ENCODE data around the gene USP25.

USP25 gene

DNA sequence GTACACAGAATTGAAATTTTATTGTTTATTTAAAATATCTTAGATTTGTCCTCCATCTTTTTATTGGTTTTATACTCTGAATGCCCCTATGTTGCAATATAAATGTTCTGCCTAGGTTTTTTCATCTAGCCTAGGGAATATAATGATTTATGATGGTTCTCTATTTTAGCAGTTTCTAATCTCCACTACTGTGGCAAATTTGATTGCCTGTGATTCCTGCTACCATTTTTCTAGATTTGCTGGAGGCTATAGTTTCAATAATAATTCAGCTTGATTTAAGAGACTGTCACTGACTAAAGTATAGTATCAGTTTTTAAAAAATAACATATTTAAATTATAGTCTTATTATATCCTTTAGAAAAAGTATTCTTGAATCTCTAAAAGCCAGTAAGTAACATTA, 90.5 kb downstream of the USP25 start:
- no peak for DNase-seq

DNA sequence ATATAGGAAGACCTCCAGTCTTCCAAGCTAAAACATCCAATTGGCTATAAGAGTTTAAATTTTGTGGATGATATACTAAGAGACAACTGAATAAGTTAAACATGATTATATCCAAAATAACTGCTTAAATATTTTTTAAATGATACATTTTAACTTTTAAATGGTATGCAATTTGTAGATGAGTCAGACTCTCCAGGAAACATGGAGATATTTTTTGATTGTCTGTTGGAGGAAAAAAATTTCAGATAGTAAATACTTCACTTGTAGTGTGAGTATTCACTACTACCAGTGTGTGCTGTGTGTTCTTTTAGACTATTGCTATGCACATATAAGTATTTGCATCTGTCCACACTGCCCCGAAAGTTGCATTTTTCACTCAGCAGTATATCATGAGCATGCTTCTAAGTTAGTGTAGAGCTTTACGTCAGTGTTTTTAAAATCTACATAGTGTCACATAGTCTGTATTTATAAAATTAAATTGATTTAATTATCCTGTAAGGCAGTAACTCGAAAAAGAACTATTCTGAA, 91.1 kb downstream of the USP25 start:
- no peak for DNase-seq

GRCh38 chr21:15823486-15824150, 93.8 kb downstream of the USP25 start:
- no peak for DNase-seq

GRCh38 chr21:15825700-15826099, 95.9 kb downstream of the USP25 start:
- no peak for DNase-seq

DNA sequence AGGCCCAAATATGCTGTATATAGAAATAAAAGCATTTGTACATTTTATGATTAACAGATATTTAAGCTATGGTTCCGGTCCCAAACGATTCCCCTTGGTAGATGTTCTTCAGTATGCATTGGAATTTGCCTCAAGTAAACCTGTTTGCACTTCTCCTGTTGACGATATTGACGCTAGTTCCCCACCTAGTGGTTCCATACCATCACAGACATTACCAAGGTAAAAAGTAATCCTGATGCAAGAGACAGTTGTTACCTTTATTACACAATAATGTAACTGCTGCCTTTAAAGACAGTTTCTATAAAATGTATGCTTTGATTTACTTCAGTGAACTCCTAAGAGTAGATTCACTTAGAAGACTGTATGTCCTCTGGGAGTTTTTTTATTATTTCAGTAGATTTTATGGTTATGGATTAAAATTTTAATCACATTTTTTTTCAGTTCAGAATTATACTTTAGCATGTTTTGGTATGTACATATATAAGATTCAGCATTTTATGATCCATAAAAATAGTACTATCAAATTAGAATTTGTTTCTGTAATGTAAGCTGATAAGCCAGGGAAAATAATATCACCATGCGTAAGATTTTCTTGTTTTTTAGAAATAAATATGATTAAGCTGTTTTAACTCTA, 96.5 kb downstream of the USP25 start:
- no peak for DNase-seq

- DNase-seq, result no peak
Measured at GRCh38 chr21:15826908-15827601, 97.3 kb downstream of the USP25 start.

GRCh38 chr21:15831497-15831896, 101.7 kb downstream of the USP25 start:
- no peak for DNase-seq

DNA sequence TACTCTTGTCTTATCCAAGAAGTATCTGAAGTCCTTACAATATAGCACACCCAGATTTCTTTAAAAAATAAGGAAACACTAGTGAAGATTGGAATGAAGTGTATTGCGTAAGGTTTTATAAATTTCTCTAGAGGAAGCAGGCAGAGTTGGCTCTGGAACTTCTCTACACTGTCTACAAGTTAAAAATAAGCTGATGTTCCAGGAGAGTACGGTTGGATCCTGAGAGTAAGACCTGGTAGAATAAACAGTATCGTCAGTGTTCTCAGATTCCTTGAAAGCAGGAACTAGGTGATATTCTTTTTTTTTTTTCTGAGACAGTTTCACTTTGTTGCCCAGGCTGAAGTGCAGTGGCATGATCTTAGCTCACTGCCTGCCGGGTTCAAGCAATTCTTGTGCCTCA, 107.9 kb downstream of the USP25 start:
- DNase-seq, result no peak

DNA sequence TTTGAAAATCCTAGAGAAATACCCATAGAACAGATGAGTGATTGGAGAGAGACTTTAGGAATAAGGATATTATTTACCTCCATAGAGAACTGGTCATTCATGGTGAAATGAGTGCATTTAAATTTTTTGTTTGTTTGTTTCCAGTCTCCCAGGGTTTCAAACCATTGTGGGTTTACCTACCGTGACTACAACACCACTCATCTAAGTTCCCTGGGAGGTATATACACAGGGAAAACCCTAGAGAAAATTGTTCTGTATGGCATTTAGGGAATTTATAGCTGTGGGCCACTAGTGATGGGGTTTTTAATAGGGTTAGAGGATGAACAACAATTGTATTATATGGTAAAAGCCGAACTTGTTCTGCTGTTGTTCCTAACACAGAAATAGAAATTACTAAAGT, 109.2 kb downstream of the USP25 start:
- no peak for DNase-seq

DNA sequence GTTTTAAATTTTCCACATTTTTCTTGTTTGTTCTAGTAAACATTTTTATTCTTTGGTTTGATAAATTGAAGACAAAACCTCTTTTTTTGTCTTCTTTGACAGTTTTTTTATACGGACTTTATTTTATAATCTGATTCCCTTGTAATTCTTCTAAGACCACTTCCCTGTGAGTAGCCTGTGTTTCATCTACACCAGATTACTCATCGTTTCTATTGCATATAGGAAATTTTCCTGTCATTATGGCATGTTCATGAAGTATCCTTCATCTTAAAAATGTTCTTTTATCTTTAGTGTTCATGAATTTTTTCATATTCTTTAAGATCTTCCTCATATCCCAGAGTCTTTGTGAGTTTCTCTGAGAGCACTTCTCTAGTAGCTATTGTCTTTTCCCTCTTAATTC, 109.8 kb downstream of the USP25 start:
- no peak for DNase-seq

- no peak for DNase-seq
Measured at GRCh38 chr21:15840406-15840805, 110.6 kb downstream of the USP25 start.

DNA sequence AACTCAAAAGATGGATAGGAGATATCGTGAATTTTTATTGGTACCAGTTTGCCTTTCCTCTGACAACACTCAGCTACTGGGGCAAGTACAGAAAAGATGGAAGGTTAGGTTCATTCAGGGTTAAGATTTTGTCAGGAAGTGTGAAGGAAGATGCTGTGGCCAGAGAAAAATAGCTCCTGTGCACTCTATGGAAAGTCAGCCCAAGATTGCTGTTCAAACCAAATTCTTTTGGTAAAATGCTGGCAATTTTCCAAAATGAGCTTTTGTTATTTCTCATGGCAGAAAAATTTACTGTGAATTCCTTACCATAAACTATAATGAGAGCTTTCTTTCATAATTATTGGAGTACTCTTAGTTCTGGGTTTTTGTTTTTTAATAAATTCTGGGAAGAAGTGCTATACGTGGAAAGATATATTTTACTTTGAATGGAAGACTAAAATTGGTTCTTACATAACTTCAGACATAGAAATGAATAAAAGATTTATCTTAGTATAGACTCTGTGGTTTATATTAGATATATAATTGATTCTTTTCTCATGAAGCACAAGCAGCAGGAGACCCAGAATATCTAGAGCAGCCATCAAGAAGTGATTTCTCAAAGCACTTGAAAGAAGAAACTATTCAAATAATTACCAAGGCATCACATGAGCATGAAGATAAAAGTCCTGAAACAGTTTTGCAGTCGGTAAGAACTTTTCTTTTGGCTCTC, 112.2 kb downstream of the USP25 start:
- no peak for DNase-seq

GRCh38 chr21:15842565-15842880, 112.7 kb downstream of the USP25 start:
- DNase-seq, result no peak

DNA sequence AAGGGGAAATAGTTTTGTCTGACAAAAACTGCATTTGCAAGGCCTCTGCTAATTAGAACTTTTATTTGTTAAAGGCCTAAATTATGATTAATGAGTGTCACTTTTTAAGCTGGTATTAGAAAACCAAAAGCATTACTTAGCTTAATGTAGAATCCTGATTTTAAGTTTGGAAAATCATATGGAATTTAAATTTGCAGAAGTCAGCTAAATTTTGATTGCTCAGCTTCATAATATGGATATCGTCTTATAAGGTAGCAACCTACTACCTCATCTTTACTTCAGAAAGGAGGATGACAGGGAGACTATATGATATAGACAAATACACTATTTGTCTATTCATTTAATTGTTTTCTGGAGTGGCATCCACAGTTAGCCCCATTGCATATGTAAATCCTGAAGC, 114.0 kb downstream of the USP25 start:
- no peak for DNase-seq

- no peak for DNase-seq
Measured at GRCh38 chr21:15848634-15849560, 119.1 kb downstream of the USP25 start.

- DNase-seq, result no peak
Measured at GRCh38 chr21:15849927-15850326, 120.1 kb downstream of the USP25 start.

GRCh38 chr21:15850645-15851044, 120.9 kb downstream of the USP25 start:
- no peak for DNase-seq

DNA sequence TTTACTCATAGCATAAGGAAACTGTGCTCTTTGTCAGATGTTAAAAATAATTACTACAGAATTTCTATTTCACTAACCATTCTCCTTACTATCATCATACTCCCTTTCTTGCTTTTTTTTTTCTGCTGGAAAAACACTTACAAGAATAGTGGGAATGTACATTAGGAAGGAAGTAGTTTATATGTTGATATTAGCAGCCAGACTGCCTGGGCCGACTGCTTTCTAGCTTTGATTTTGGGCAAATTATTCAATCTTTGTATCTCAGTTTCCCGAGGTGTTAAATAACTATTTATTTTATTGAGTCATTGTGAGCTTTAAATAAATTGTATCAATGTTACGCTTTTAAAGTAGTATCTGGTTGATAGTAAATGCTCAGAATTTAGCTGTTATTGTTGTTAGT, 122.4 kb downstream of the USP25 start:
- DNase-seq, result no peak

DNA sequence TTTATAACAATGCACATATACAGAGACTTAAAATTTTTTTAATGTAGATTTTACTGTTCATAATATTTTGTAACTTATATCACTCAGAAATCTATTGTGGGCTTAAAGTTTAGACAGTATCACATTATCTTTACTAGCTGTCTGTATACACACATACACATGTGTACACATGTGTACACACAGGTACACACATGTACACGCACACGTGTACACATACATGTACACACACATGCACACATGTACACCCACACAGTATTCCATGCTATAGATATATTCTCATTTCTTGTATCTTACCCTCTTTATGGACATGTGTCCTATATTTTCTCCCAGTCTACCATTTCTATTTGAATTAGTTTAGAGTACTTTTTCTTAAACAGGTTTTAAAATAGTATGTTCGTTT, 123.3 kb downstream of the USP25 start:
- DNase-seq, result no peak

DNA sequence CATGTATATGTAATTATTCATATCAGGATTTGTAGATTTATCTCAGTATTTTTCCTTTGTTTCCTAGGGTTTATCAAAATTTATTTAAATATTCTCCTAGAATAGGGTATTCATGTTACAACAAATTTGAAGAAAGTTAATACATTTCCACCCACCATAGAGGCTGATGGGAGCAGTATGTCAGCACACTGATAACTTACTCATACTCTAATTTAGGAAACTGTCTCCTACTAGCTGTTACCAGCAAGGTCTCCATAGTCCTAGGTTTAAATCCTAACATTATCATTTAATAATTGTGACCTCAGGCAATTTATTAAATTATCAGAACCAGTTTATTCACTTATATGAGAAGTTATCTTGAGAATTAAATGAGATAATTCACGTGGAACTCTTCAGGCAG, 127.0 kb downstream of the USP25 start:
- no peak for DNase-seq

DNA sequence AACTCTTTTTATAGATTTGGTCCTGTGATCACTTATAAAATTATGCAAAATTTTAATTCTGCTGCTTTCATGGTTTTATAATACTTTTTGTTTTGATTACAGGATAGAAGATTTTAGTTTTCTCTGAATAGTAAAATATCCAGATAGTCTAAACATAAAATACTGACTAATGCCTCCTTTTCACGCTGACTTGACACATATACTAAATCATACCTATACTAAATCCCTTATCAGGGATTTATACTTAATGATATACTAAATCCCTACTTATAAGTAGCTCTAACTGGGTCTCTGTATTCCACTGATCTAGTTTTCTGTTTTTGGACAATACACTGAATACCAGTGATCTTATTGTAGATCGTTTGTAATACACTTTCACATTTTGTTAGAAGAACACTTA, 128.0 kb downstream of the USP25 start:
- DNase-seq, result no peak

DNA sequence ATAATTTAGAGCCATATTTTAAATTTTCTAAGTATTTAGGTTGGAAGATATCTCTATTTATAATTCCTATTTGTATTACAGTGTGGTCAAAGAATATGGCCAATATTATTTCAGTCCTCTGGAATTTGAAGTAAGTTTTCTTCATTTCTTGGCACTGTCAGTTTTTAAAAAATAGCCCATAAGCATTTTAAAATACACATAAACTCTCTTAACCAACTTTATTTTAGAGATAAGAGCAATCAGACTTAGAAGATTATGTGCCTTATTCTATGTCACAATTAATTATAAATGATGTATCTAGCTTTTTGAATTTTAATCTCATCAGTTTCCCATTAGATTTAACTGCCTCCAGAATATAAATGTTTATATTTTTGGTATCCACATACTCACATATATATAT, 130.8 kb downstream of the USP25 start:
- no peak for DNase-seq

- DNase-seq, result no peak
Measured at GRCh38 chr21:15868940-15869339, 139.2 kb downstream of the USP25 start.
